Hepatocyte (in vitro differentiated cells): ENCODE data around the gene FCHSD2. TPM values are rescaled to one million over a fixed set of nuclear protein-coding genes. Genes with fewer than 3 reads are reported as not detected.
"Not testable (repeated sequence)": the region's sequence is repeated elsewhere in the genome, so short reads cannot be mapped to it uniquely, and the experiment has no call there.

Source experiments
- DNase-seq: peaks from one replicate; pipeline ENCODE4 v3.0.0-alpha.2; 2016; ENCODE audit warnings: low spot score
- H2AFZ ChIP-seq: fragments of 200-600 bp; sonication (generic); 2 replicates; pipeline ENCODE4 v1.6.0; 2016; ENCODE audit warnings: antibody characterized with exemption, mild to moderate bottlenecking
- H3K27ac ChIP-seq: fragments of 200-600 bp; sonication (generic); 2 replicates; pipeline ENCODE4 v1.5.1; 2016; ENCODE audit warnings: mild to moderate bottlenecking
- H3K27me3 ChIP-seq: fragments of 200-600 bp; sonication (generic); 2 replicates; pipeline ENCODE4 v1.6.1; 2016
- H3K36me3 ChIP-seq: fragments of 200-600 bp; sonication (generic); replicated peaks from 2 replicates; pipeline ENCODE4 v1.5.1; 2016; ENCODE audit warnings: low read depth; ENCODE audit not compliant: insufficient read depth
- H3K4me1 ChIP-seq: fragments of 200-600 bp; sonication (generic); 2 replicates; pipeline ENCODE4 v1.5.1; 2016; ENCODE audit warnings: mild to moderate bottlenecking, moderate library complexity; ENCODE audit not compliant: insufficient read depth
- H3K4me2 ChIP-seq: fragments of 200-600 bp; sonication (generic); 2 replicates; pipeline ENCODE4 v1.6.0; 2016
- H3K4me3 ChIP-seq: fragments of 200-600 bp; sonication (generic); 2 replicates; pipeline ENCODE4 v1.5.1; 2016; ENCODE audit warnings: mild to moderate bottlenecking
- H3K79me2 ChIP-seq: fragments of 200-600 bp; sonication (generic); 2 replicates; pipeline ENCODE4 v1.6.0; 2017; ENCODE audit warnings: mild to moderate bottlenecking
- H3K9me2 ChIP-seq: fragments of 200-600 bp; sonication (generic); replicated peaks from 2 replicates; pipeline ENCODE4 v1.6.0; 2017; ENCODE audit warnings: mild to moderate bottlenecking; ENCODE audit not compliant: insufficient read depth
- H3K9me3 ChIP-seq: fragments of 200-600 bp; sonication (generic); 2 replicates; pipeline ENCODE4 v1.5.1; 2016; ENCODE audit warnings: low read depth, mild to moderate bottlenecking
- H4K20me1 ChIP-seq: fragments of 200-600 bp; sonication (generic); 2 replicates; pipeline ENCODE4 v1.6.0; 2016; ENCODE audit warnings: mild to moderate bottlenecking; ENCODE audit not compliant: insufficient read depth, poor library complexity, severe bottlenecking
- EZH2 ChIP-seq: fragments of 200-600 bp; sonication (generic); IDR thresholded peaks from 2 replicates; pipeline ENCODE4 v1.6.1; 2016; ENCODE audit warnings: antibody characterized with exemption, mild to moderate bottlenecking, borderline replicate concordance
- EZH2phosphoT487 ChIP-seq: fragments of 200-600 bp; sonication (generic); IDR thresholded peaks from one replicate; pipeline ENCODE4 v1.6.1; 2018; ENCODE audit warnings: antibody characterized with exemption, mild to moderate bottlenecking, low read depth, moderate library complexity; ENCODE audit not compliant: unreplicated experiment, severe bottlenecking
- WGBS: methylation state at CpG from one replicate; pipeline ENCODE4 v1.1.6; 2016; ENCODE audit warnings: low lambda C conversion rate; ENCODE audit errors: missing lambda C conversion rate; 5-methylcytosine and 5-hydroxymethylcytosine counted together
- polyA plus RNA-seq: library from polyadenylated mRNA; unstranded; fragments of >200 nt; fragmentation: Nextera tagmentation; extraction: Ambion mirVana; gene quantifications from 2 replicates; pipeline ENCODE4 v1.2.1, GENCODE V29; 2016
- total RNA-seq: library from RNA; depleted of rRNA; stranded (reverse); fragments of >200 nt; gene quantifications from 2 replicates; pipeline ENCODE4 v1.2.3, GENCODE V29; 2014
- TF ChIP-seq, protein P1 (sequence below): fragments of 200-600 bp; sonication (generic); IDR thresholded peaks from 2 replicates; pipeline ENCODE4 v1.5.1; 2016; ENCODE audit warnings: antibody characterized with exemption, mild to moderate bottlenecking; ENCODE audit not compliant: poor library complexity

The FCHSD2 gene
- total and polyA plus RNA-seq, 2 experiments from 2014 or later = 9.1 to 13.1 TPM

DNA sequence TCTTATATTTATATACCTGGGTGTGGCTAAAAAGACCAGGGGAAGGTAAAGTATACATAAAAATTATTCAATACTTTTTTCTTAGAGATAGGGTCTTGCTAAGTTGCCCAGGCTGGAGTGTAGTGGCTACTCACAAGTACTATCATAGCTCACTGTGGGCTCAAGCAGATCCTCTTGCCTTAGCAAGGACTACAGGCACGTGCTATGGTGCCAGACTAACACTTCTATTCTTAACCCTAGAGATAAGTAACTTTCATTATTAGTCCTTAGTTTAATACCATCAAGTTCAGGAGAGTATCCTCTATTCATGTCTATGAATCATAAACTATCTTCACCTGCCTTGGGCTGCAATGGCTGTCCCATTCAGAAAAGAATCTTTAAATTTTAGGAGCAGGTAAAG, 11.9 kb downstream of the FCHSD2 start:
- H3K9me3 ChIP-seq = no peaks in the 10 kb centered on the region
- H3K36me3 ChIP-seq = no peaks in the 10 kb centered on the region
- H2AFZ ChIP-seq = no peak overlapping the region
- H3K27me3 ChIP-seq = no peaks in the 10 kb centered on the region
- H3K9me2 ChIP-seq = no peaks in the 10 kb centered on the region
- H3K27ac ChIP-seq = no peak overlapping the region
- TF ChIP-seq EZH2phosphoT487 (no peak), EZH2 (no peak)
- TF ChIP-seq, protein P1, sequence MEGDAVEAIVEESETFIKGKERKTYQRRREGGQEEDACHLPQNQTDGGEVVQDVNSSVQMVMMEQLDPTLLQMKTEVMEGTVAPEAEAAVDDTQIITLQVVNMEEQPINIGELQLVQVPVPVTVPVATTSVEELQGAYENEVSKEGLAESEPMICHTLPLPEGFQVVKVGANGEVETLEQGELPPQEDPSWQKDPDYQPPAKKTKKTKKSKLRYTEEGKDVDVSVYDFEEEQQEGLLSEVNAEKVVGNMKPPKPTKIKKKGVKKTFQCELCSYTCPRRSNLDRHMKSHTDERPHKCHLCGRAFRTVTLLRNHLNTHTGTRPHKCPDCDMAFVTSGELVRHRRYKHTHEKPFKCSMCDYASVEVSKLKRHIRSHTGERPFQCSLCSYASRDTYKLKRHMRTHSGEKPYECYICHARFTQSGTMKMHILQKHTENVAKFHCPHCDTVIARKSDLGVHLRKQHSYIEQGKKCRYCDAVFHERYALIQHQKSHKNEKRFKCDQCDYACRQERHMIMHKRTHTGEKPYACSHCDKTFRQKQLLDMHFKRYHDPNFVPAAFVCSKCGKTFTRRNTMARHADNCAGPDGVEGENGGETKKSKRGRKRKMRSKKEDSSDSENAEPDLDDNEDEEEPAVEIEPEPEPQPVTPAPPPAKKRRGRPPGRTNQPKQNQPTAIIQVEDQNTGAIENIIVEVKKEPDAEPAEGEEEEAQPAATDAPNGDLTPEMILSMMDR = no peak
- no peak overlapping the region for H3K4me2 ChIP-seq
- H3K4me1 ChIP-seq = no peaks in the 10 kb centered on the region
- 100% methylated on average over 1 of the region's 1 CpG for WGBS
- peaks cover 25% of the 10 kb centered on the region for H3K79me2 ChIP-seq
- no peak overlapping the region for H3K4me3 ChIP-seq
- H4K20me1 ChIP-seq = no peaks in the 10 kb centered on the region
- DNase-seq = no peak

GRCh38 chr11:73129198-73129597, 12.9 kb downstream of the FCHSD2 start:
- DNase-seq = no peak
- 96% methylated on average over 10 of the region's 10 CpGs for WGBS
- H3K4me2 ChIP-seq = no peak overlapping the region
- no peak for TF ChIP-seq EZH2
- no peaks in the 10 kb centered on the region for H3K4me1 ChIP-seq
- peaks cover 22% of the 10 kb centered on the region for H3K79me2 ChIP-seq
- no peaks in the 10 kb centered on the region for H4K20me1 ChIP-seq
- H3K27me3 ChIP-seq = no peaks in the 10 kb centered on the region
- no peak overlapping the region for H3K27ac ChIP-seq
- H3K36me3 ChIP-seq = no peaks in the 10 kb centered on the region
- H3K9me2 ChIP-seq = no peaks in the 10 kb centered on the region
- H3K9me3 ChIP-seq = no peaks in the 10 kb centered on the region
- no peak overlapping the region for H2AFZ ChIP-seq
- H3K4me3 ChIP-seq = no peak overlapping the region

GRCh38 chr11:73126804-73127480, 15.2 kb downstream of the FCHSD2 start:
- Histone ChIP-seq H3K4me1 (no peaks in the 10 kb centered on the region), H3K4me3 (no peak overlapping the region), H3K9me2 (no peaks in the 10 kb centered on the region), H3K36me3 (no peaks in the 10 kb centered on the region), H3K27ac (no peak overlapping the region), H3K79me2 (peaks cover 26% of the 10 kb centered on the region), H3K4me2 (no peak overlapping the region), H4K20me1 (no peaks in the 10 kb centered on the region), H3K27me3 (no peaks in the 10 kb centered on the region), H3K9me3 (no peaks in the 10 kb centered on the region), H2AFZ (no peak overlapping the region)
- DNase-seq = no peak
- TF ChIP-seq EZH2phosphoT487 = no peak
- TF ChIP-seq, protein P1 = no peak
- no peak for TF ChIP-seq EZH2
- 87% methylated on average over 6 of the region's 6 CpGs for WGBS

- no peak for DNase-seq
- Histone ChIP-seq H3K9me3 (no peaks in the 10 kb centered on the region), H2AFZ (no peak overlapping the region), H3K4me3 (no peak overlapping the region), H3K4me1 (no peaks in the 10 kb centered on the region), H3K27ac (no peak overlapping the region), H4K20me1 (no peaks in the 10 kb centered on the region), H3K4me2 (no peak overlapping the region), H3K27me3 (no peaks in the 10 kb centered on the region), H3K9me2 (no peaks in the 10 kb centered on the region), H3K36me3 (no peaks in the 10 kb centered on the region), H3K79me2 (peaks cover 39% of the 10 kb centered on the region)
- TF ChIP-seq EZH2phosphoT487 (no peak), EZH2 (no peak)
- TF ChIP-seq, protein P1 = no peak
These were observed 17.3 kb downstream of the FCHSD2 start for GRCh38 chr11:73124800-73125199.

DNA sequence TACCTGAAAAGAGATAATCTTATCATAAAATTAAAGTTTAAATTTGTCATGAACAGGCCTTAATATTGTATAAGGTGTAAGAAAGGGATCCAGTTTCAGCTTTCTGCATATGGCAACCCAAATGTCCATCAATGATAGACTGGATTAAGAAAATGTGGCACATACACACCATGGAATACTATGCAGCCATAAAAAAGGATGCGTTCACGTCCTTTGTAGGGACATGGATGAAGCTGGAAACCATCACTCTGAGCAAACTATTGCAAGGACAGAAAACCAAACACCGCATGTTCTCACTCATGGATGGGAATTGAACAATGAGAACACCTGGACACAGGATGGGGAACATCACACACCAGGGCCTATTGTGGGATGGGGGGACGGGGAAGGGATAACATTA, 18.2 kb downstream of the FCHSD2 start:
- not testable (repeated sequence) for H2AFZ ChIP-seq, DNase-seq, H3K9me3 ChIP-seq, H3K27me3 ChIP-seq, H4K20me1 ChIP-seq, H3K27ac ChIP-seq, H3K36me3 ChIP-seq, H3K9me2 ChIP-seq, H3K4me2 ChIP-seq, H3K4me1 ChIP-seq, H3K4me3 ChIP-seq
- 97% methylated on average over 4 of the region's 4 CpGs for WGBS
- peaks cover 41% of the 10 kb centered on the region for H3K79me2 ChIP-seq
